GM23338 (cell line): ENCODE results near the gene IDI2. TPM values are rescaled to one million over a fixed set of nuclear protein-coding genes. Genes with fewer than 3 reads are reported as not detected.

Experiments
- ATAC-seq: fragments of 200-7000 bp; cut with Tn5 transposase; 3 replicates; pipeline ENCODE4 v1.9.1; 2020
- DNase-seq: peaks from one replicate; pipeline ENCODE4 v3.0.0-alpha.2; 2015; ENCODE audit warnings: low spot score
- H2AFZ ChIP-seq: fragments of 200-600 bp; sonication (generic); 2 replicates; pipeline ENCODE4 v1.8.0; 2016; ENCODE audit warnings: antibody characterized with exemption, mild to moderate bottlenecking, moderate library complexity
- H3F3A ChIP-seq: fragments of 200-600 bp; sonication (generic); replicated peaks from 2 replicates; pipeline ENCODE4 v1.8.0; 2017; ENCODE audit warnings: antibody characterized with exemption, mixed run types, low read depth
- H3K27ac ChIP-seq: fragments of 200-600 bp; sonication (generic); 2 replicates; pipeline ENCODE4 v1.6.1; 2016; ENCODE audit warnings: low read depth
- H3K27me3 ChIP-seq: fragments of 200-600 bp; sonication (generic); 2 replicates; pipeline ENCODE4 v1.8.0; 2016; ENCODE audit warnings: mild to moderate bottlenecking, mixed run types, moderate library complexity; ENCODE audit not compliant: insufficient read depth
- H3K36me3 ChIP-seq: fragments of 200-600 bp; sonication (generic); 2 replicates; pipeline ENCODE4 v1.8.0; 2016; ENCODE audit warnings: mild to moderate bottlenecking; ENCODE audit not compliant: insufficient read depth
- H3K4me1 ChIP-seq: fragments of 200-600 bp; sonication (generic); 2 replicates; pipeline ENCODE4 v1.8.0; 2016; ENCODE audit warnings: mild to moderate bottlenecking, moderate library complexity; ENCODE audit not compliant: insufficient read depth
- H3K4me2 ChIP-seq: fragments of 200-600 bp; sonication (generic); 2 replicates; pipeline ENCODE4 v1.7.1; 2017; ENCODE audit warnings: mixed run types
- H3K4me3 ChIP-seq: fragments of 200-600 bp; sonication (generic); 2 replicates; pipeline ENCODE4 v1.6.1; 2016; ENCODE audit warnings: mixed run types
- H3K79me2 ChIP-seq: fragments of 200-600 bp; sonication (generic); replicated peaks from 2 replicates; pipeline ENCODE4 v1.8.0; 2017; ENCODE audit warnings: mild to moderate bottlenecking; ENCODE audit not compliant: insufficient read depth
- H3K9me2 ChIP-seq: fragments of 200-600 bp; sonication (generic); 2 replicates; pipeline ENCODE4 v1.8.0; 2017; ENCODE audit not compliant: insufficient read depth
- H4K20me1 ChIP-seq: fragments of 200-600 bp; sonication (generic); replicated peaks from 2 replicates; pipeline ENCODE4 v1.8.0; 2017; ENCODE audit warnings: mild to moderate bottlenecking; ENCODE audit not compliant: insufficient read depth
- H3K27ac Mint-ChIP-seq: 2 replicates; pipeline ENCODE4 v1.8.0; 2020; ENCODE audit warnings: inconsistent platforms, mild to moderate bottlenecking, moderate library complexity, mixed read lengths
- H3K27me3 Mint-ChIP-seq: 3 replicates; pipeline ENCODE4 v1.8.0; 2022; ENCODE audit warnings: low read depth, mild to moderate bottlenecking, moderate library complexity, mixed read lengths, inconsistent platforms; ENCODE audit not compliant: insufficient read depth, poor library complexity
- H3K36me3 Mint-ChIP-seq: 3 replicates; pipeline ENCODE4 v1.8.0; 2021; ENCODE audit warnings: low read depth, mild to moderate bottlenecking, inconsistent platforms, moderate library complexity, mixed read lengths
- H3K4me1 Mint-ChIP-seq: 3 replicates; pipeline ENCODE4 v1.8.0; 2020; ENCODE audit warnings: mild to moderate bottlenecking, inconsistent platforms, mixed read lengths
- H3K4me3 Mint-ChIP-seq: 3 replicates; pipeline ENCODE4 v1.8.0; 2021; ENCODE audit warnings: moderate library complexity, mild to moderate bottlenecking, inconsistent platforms, mixed read lengths
- H3K9me3 Mint-ChIP-seq: 3 replicates; pipeline ENCODE4 v1.8.0; 2020; ENCODE audit warnings: moderate library complexity, mild to moderate bottlenecking, inconsistent platforms, mixed read lengths
- CREB1 ChIP-seq: fragments of 250-450 bp; sonication (Bioruptor Pico); IDR thresholded peaks from 2 replicates; pipeline ENCODE4 v1.5.0; 2020; ENCODE audit warnings: low read depth, mild to moderate bottlenecking, moderate library complexity
- ETS1 ChIP-seq: IDR thresholded peaks from 2 replicates; pipeline ENCODE4 v1.6.1; 2016; ENCODE audit warnings: antibody characterized with exemption
- EZH2phosphoT487 ChIP-seq: fragments of 200-600 bp; sonication (generic); IDR thresholded peaks from one replicate; pipeline ENCODE4 v1.8.1; 2018; ENCODE audit warnings: antibody characterized with exemption; ENCODE audit not compliant: unreplicated experiment
- NANOG ChIP-seq: IDR thresholded peaks from 2 replicates; pipeline ENCODE4 v1.6.1; 2016; ENCODE audit warnings: antibody characterized with exemption, borderline replicate concordance
- STAT1 ChIP-seq: IDR thresholded peaks from one replicate; pipeline ENCODE4 v1.6.1; 2016; ENCODE audit warnings: antibody characterized with exemption; ENCODE audit not compliant: unreplicated experiment
- ZNF114 ChIP-seq: fragments of 250-450 bp; sonication (Bioruptor Pico); IDR thresholded peaks from 2 replicates; pipeline ENCODE4 v1.5.0; 2020; ENCODE audit warnings: mild to moderate bottlenecking, moderate library complexity
- ZNF331 ChIP-seq: fragments of 250-450 bp; sonication (Bioruptor Pico); IDR thresholded peaks from 2 replicates; pipeline ENCODE4 v1.5.0; 2020; ENCODE audit warnings: low read depth, mild to moderate bottlenecking, moderate library complexity
- polyA plus RNA-seq: library from polyadenylated mRNA; unstranded; fragments of >200 nt; fragmentation: Nextera tagmentation; extraction: Ambion mirVana; gene quantifications from 2 replicates; pipeline ENCODE4 v1.2.1, GENCODE V29; 2016
- total RNA-seq: library from RNA; depleted of rRNA; stranded (reverse); fragments of >200 nt; shearing (Covaris generic); gene quantifications from 2 replicates; pipeline ENCODE4 v1.2.3, GENCODE V29; 2014
- TF ChIP-seq, protein P1 (sequence below): fragments of 250-450 bp; sonication (Bioruptor Pico); IDR thresholded peaks from 2 replicates; pipeline ENCODE4 v1.5.0; 2020; ENCODE audit warnings: mild to moderate bottlenecking, moderate library complexity

IDI2 gene
- total and polyA plus RNA-seq, 2 experiments from 2014 or later = not detected

DNA sequence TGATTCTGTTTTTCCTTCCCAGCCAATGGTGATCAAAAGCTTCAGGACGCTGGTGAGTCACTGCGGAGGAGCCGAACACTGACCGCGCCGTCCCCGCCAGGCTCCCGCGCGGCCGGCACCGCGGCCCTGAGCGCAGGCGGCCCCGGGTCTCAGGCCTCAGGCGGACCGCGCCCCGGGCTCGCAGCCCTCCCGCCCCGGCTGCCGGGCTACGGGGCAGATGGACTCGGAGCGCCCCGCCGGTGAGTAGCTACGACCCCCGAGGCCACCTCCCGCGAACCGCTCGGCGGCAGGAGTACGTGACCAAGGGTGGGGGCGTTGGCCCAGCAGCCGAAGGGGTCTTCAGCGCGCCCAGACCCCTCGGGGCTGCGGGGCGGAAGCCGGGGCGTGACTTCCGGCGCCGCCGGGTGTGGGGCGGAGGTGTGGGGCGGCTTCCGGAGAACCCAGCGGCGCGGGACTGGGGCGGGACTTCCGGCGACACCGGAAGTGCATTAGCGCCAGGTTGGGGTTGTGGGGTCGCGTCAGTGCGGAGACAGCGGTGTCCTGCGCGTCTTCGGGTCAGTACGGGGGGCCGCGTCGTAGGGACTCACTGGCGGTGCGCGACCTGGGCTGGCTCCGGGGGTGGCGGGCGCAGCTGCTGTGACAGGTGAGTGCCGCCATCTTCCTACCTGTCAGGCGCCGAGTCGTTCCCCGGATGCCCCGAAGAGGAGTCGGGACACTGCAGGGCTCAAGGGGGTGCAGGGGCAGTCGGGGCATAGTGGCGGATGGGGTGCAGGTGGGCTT, 30.9 kb upstream of the IDI2 start, which contains the start of gene WDR37 (continued):
- TF ChIP-seq, protein P1, sequence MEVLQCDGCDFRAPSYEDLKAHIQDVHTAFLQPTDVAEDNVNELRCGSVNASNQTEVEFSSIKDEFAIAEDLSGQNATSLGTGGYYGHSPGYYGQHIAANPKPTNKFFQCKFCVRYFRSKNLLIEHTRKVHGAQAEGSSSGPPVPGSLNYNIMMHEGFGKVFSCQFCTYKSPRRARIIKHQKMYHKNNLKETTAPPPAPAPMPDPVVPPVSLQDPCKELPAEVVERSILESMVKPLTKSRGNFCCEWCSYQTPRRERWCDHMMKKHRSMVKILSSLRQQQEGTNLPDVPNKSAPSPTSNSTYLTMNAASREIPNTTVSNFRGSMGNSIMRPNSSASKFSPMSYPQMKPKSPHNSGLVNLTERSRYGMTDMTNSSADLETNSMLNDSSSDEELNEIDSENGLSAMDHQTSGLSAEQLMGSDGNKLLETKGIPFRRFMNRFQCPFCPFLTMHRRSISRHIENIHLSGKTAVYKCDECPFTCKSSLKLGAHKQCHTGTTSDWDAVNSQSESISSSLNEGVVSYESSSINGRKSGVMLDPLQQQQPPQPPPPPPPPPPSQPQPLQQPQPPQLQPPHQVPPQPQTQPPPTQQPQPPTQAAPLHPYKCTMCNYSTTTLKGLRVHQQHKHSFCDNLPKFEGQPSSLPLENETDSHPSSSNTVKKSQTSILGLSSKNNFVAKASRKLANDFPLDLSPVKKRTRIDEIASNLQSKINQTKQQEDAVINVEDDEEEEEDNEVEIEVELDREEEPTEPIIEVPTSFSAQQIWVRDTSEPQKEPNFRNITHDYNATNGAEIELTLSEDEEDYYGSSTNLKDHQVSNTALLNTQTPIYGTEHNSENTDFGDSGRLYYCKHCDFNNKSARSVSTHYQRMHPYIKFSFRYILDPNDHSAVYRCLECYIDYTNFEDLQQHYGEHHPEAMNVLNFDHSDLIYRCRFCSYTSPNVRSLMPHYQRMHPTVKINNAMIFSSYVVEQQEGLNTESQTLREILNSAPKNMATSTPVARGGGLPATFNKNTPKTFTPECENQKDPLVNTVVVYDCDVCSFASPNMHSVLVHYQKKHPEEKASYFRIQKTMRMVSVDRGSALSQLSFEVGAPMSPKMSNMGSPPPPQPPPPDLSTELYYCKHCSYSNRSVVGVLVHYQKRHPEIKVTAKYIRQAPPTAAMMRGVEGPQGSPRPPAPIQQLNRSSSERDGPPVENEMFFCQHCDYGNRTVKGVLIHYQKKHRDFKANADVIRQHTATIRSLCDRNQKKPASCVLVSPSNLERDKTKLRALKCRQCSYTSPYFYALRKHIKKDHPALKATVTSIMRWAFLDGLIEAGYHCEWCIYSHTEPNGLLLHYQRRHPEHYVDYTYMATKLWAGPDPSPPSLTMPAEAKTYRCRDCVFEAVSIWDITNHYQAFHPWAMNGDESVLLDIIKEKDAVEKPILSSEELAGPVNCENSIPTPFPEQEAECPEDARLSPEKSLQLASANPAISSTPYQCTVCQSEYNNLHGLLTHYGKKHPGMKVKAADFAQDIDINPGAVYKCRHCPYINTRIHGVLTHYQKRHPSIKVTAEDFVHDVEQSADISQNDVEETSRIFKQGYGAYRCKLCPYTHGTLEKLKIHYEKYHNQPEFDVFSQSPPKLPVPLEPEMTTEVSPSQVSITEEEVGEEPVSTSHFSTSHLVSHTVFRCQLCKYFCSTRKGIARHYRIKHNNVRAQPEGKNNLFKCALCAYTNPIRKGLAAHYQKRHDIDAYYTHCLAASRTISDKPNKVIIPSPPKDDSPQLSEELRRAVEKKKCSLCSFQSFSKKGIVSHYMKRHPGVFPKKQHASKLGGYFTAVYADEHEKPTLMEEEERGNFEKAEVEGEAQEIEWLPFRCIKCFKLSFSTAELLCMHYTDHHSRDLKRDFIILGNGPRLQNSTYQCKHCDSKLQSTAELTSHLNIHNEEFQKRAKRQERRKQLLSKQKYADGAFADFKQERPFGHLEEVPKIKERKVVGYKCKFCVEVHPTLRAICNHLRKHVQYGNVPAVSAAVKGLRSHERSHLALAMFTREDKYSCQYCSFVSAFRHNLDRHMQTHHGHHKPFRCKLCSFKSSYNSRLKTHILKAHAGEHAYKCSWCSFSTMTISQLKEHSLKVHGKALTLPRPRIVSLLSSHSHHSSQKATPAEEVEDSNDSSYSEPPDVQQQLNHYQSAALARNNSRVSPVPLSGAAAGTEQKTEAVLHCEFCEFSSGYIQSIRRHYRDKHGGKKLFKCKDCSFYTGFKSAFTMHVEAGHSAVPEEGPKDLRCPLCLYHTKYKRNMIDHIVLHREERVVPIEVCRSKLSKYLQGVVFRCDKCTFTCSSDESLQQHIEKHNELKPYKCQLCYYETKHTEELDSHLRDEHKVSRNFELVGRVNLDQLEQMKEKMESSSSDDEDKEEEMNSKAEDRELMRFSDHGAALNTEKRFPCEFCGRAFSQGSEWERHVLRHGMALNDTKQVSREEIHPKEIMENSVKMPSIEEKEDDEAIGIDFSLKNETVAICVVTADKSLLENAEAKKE (CRISPR knock-in tag) = no peak
- TF ChIP-seq ZNF114 (CRISPR knock-in tag) = no peak
- TF ChIP-seq ZNF331 (CRISPR knock-in tag) = no peak
- peak; percentile 81 for TF ChIP-seq ETS1

DNA sequence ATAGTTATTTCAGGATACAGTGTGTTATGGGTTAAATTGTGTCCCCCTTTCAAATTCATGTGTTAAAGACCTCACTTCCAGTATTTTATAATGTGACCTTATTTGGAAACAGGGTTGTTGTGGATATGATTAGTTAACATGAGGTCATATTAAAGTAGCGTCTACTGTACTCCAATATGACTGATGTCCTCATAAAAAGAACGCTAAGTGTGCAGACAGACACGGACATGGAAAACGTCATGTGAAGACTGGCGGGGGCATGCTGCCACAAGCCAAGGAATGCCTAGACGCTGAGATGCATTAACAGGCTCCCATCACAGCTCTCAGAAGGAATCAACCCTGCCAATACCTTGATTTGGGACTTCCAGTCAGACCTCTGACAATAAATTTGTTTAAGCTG, 29.0 kb upstream of the IDI2 start:
- Mint-ChIP-seq H3K9me3 (no peaks in the 10 kb centered on the region), H3K27me3 (peaks cover 10% of the 10 kb centered on the region), H3K36me3 (peaks cover 32% of the 10 kb centered on the region; the same call in 2 of the 3 replicates), H3K4me1 (peaks cover 27% of the 10 kb centered on the region), H3K4me3 (peak overlapping the region; percentile 98), H3K27ac (no peak overlapping the region; the same call in 1 of the 2 replicates)
- Histone ChIP-seq H3K4me3 (peak overlapping the region; percentile 70), H3K79me2 (peaks cover 90% of the 10 kb centered on the region), H3K4me2 (peak overlapping the region; percentile 91), H3K27ac (no peak overlapping the region), H3K9me2 (no peaks in the 10 kb centered on the region), H4K20me1 (peaks cover 35% of the 10 kb centered on the region), H2AFZ (no peak overlapping the region), H3K36me3 (no peaks in the 10 kb centered on the region; the same call in 1 of the 2 replicates), H3K27me3 (no peaks in the 10 kb centered on the region), H3K4me1 (peaks cover 17% of the 10 kb centered on the region), H3F3A (peaks cover 8% of the 10 kb centered on the region; the same call in 1 of the 2 replicates)
- TF ChIP-seq, protein P1 (CRISPR knock-in tag) = no peak
- TF ChIP-seq CREB1 (CRISPR knock-in tag) = no peak
- TF ChIP-seq EZH2phosphoT487 = no peak
- TF ChIP-seq NANOG = no peak
- no peak for TF ChIP-seq STAT1
- DNase-seq (no peak), ATAC-seq (no peak)
